Brain microvascular endothelial cell (primary cell): ENCODE results near the gene CEACAM8.
"Not testable (repeated sequence)": the region's sequence is repeated elsewhere in the genome, so short reads cannot be mapped to it uniquely, and the experiment has no call there.

Experiments used
- DNase-seq: peaks from one replicate; pipeline ENCODE4 v3.0.0-alpha.2; 2020
- H3K27ac ChIP-seq: fragments of 250-450 bp; sonication (Bioruptor Pico); 2 replicates; pipeline ENCODE4 v1.5.1; 2020; ENCODE audit warnings: mild to moderate bottlenecking, moderate library complexity
- H3K27me3 ChIP-seq: fragments of 250-450 bp; sonication (Bioruptor Pico); replicated peaks from 2 replicates; pipeline ENCODE4 v1.5.1; 2020; ENCODE audit warnings: mild to moderate bottlenecking
- H3K36me3 ChIP-seq: fragments of 250-450 bp; sonication (Bioruptor Pico); replicated peaks from 2 replicates; pipeline ENCODE4 v1.5.1; 2020; ENCODE audit warnings: mild to moderate bottlenecking
- H3K4me3 ChIP-seq: 2 replicates; pipeline ENCODE4 v1.5.1; 2011; ENCODE audit warnings: low read depth, mild to moderate bottlenecking, control low read depth, low read length, moderate library complexity
- in situ Hi-C: cut with HindIII; loops from 2 replicates; pipeline ENCODE4 v1.10.0; 2017; ENCODE audit warnings: low sequenced_read_pairs, low pct_ligation_motif_present
- TF ChIP-seq, protein P1 (sequence below): IDR thresholded peaks from 2 replicates; pipeline ENCODE4 v1.5.1; 2011; ENCODE audit warnings: low read depth, mild to moderate bottlenecking, moderate library complexity, low read length, control low read depth, inconsistent platforms; ENCODE audit errors: missing control alignments

Gene CEACAM8

DNA sequence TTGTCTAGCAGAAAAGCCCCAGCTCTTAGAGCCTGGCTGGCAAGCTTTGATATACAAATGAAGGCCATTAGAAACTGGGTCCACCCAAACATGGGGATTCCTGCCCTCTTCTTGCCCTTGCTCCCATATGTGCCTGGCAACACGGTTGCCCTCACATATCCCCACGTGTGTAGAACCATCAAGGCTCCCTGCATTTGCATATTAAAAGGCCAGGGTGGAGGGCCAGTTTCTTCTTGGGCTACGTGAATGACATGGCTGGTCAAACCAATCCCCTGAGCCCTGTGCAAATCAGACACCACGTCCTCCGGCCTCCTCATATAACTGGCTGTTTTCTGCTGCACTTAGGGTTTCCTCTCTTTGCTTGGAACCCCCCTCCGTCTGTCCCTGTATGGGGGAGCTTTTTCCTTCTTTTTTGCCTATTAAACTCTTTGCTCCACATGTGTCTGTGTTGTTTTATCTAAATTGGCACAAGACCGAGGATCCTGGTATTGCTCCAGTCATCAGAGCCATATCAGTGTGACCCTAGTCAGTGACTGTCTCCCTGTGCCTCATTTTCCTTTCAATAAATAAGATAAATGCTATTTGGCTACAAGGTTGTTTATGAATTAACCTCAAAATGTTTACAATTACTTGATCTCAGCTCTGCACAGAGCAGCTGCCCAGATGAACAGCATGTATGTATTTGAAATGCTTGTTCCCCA lies 36.1 kb downstream of the CEACAM8 start:
- H3K27ac ChIP-seq = no peak overlapping the region

GRCh38 chr19:42557386-42557871 lies 37.3 kb downstream of the CEACAM8 start:
- DNase-seq, in situ Hi-C loops, H3K27ac ChIP-seq, H3K4me3 ChIP-seq, H3K36me3 ChIP-seq: not testable (repeated sequence)
- peaks cover 34% of the 10 kb centered on the region for H3K27me3 ChIP-seq

More for the DNA sequence above, 36.1 kb downstream of the CEACAM8 start:
- in situ Hi-C loops = no loop called here
- H3K36me3 ChIP-seq = no peaks in the 10 kb centered on the region
- TF ChIP-seq, protein P1, sequence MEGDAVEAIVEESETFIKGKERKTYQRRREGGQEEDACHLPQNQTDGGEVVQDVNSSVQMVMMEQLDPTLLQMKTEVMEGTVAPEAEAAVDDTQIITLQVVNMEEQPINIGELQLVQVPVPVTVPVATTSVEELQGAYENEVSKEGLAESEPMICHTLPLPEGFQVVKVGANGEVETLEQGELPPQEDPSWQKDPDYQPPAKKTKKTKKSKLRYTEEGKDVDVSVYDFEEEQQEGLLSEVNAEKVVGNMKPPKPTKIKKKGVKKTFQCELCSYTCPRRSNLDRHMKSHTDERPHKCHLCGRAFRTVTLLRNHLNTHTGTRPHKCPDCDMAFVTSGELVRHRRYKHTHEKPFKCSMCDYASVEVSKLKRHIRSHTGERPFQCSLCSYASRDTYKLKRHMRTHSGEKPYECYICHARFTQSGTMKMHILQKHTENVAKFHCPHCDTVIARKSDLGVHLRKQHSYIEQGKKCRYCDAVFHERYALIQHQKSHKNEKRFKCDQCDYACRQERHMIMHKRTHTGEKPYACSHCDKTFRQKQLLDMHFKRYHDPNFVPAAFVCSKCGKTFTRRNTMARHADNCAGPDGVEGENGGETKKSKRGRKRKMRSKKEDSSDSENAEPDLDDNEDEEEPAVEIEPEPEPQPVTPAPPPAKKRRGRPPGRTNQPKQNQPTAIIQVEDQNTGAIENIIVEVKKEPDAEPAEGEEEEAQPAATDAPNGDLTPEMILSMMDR = no peak
- H3K27me3 ChIP-seq = peaks cover 34% of the 10 kb centered on the region
- H3K4me3 ChIP-seq = no peak overlapping the region
- DNase-seq = no peak

DNA sequence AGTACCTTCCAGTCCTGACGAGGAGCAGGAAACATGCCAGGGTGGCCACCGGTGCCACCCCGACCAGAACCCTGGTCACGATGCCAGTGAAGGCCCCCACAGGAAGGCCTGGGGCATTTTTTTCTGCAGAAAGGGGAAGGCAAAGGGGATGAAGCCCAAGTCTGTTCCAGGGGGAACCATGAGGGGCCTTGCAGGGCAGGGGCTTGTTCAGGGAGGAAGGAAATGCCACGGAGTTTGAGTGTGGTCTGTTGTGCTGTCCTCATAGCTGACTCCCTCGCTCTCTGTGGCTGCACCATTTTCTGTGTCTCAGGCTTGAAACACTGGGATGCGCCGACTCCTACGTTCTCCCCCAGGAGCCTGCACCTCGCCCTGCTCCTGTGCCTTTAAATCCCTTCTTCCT lies 38.9 kb downstream of the CEACAM8 start:
- in situ Hi-C loops = no loop called here
- H3K27ac ChIP-seq = no peak overlapping the region
- peaks cover 34% of the 10 kb centered on the region for H3K27me3 ChIP-seq
- H3K36me3 ChIP-seq = no peaks in the 10 kb centered on the region
- H3K4me3 ChIP-seq = no peak overlapping the region
- TF ChIP-seq, protein P1 = no peak
- DNase-seq = no peak

- H3K27me3 ChIP-seq = peaks cover 29% of the 10 kb centered on the region
- H3K4me3 ChIP-seq = no peak overlapping the region
- no peaks in the 10 kb centered on the region for H3K36me3 ChIP-seq
- TF ChIP-seq, protein P1 = no peak
- no peak for DNase-seq
- H3K27ac ChIP-seq = no peak overlapping the region
- in situ Hi-C loops = no loop called here
Measured at GRCh38 chr19:42555317-42555716, 39.4 kb downstream of the CEACAM8 start.

- Histone ChIP-seq H3K27ac (no peak overlapping the region), H3K4me3 (no peak overlapping the region), H3K36me3 (no peaks in the 10 kb centered on the region), H3K27me3 (peaks cover 24% of the 10 kb centered on the region)
- in situ Hi-C loops = no loop called here
- TF ChIP-seq, protein P1 = no peak
- no peak for DNase-seq
Measured at GRCh38 chr19:42554046-42554575, 40.6 kb downstream of the CEACAM8 start.

GRCh38 chr19:42553292-42554045 lies 41.3 kb downstream of the CEACAM8 start:
- Histone ChIP-seq H3K36me3 (no peaks in the 10 kb centered on the region), H3K27me3 (peaks cover 19% of the 10 kb centered on the region), H3K4me3 (no peak overlapping the region), H3K27ac (no peak overlapping the region)
- TF ChIP-seq, protein P1 = no peak
- in situ Hi-C loops = no loop called here
- peak; percentile 71 for DNase-seq
